AG04450 (cell line): Measurements from ENCODE around the gene XPNPEP1. TPM values are rescaled to one million over a fixed set of nuclear protein-coding genes. Genes with fewer than 3 reads are reported as not detected.

Experiments used
- CTCF ChIA-PET: fragments of 300-600, 350-600 bp; formaldehyde crosslinking; extraction: SDS; loops from one replicate; lab custom pipeline; 2022; ENCODE audit warnings: antibody characterized with exemption, inconsistent platforms; lab: Charles Lee
- POLR2A ChIA-PET: fragments of 350-600 bp; formaldehyde crosslinking; extraction: SDS; loops from one replicate; lab custom pipeline; 2021; ENCODE audit warnings: antibody characterized with exemption, inconsistent platforms; lab: Yijun Ruan, JAX
- DNase-seq: peaks from one replicate; pipeline ENCODE4 v3.0.0-alpha.2; 2011; ENCODE audit warnings: low read depth, low spot score
- H3K27ac ChIP-seq: one replicate; pipeline ENCODE4 v1.5.1; 2012; ENCODE audit warnings: low read depth, low read length, control low read depth
- H3K27me3 ChIP-seq: one replicate; pipeline ENCODE4 v1.6.0; 2012; ENCODE audit warnings: low read length; ENCODE audit not compliant: control insufficient read depth, insufficient read depth
- H3K4me3 ChIP-seq: 2 replicates; pipeline ENCODE4 v1.5.1; 2011; ENCODE audit warnings: mild to moderate bottlenecking, low read depth, low read length, control low read depth
- H3K9me3 ChIP-seq: 2 replicates; pipeline ENCODE4 v1.5.1; 2012; ENCODE audit warnings: low read length; ENCODE audit not compliant: control insufficient read depth, insufficient read depth
- CTCF ChIP-seq: IDR thresholded peaks from 2 replicates; pipeline ENCODE4 v1.5.1; 2011; ENCODE audit warnings: low read depth, low read length, control low read depth, inconsistent platforms
- polyA plus RNA-seq: library from polyadenylated mRNA; depleted of rRNA; stranded (reverse); fragments of >200 nt; gene quantifications from 2 replicates; pipeline ENCODE4 v1.2.3, GENCODE V29; 2011

XPNPEP1 gene
- polyA plus RNA-seq, 1 experiment: 134 TPM

DNA sequence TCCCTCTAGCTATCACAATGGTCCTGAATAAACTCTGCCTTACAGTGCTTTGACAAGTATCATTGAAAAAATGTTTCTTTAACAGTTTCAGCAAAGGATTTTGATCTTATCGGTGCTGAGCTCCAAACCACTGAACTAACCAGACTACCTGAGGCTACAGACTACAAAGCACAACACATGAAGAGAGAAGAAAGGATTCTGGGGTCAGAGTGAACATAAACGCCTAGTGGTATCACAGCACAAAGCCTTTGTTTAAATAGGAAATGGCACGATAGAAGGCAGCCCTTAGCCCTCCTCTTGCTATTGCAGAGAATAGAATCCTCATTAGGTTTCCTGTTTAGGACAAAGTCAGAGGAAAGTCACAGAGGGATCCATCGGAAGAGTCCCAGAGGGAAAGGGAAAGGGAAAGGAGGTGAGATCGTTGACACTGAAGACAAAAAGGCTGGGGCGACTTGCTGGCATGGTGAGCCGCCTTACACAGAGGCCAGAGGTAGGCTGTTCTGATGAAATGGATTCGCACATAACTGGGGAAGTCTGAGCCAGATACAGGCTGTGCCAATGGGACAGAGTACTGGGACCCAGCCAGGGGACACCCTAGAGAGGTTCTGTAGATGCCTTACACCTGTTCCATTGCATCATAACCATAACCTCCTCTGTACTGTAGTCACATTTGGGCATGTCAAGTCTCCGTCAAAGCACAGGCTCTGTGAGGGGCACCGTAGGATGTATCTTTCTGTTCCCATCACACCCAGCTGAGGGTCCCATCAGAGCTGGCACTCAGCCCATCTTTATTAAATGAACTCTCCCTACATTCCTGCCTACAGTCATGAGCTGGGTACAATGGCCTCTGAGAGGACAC is 71.5 kb downstream of the XPNPEP1 start:
- peaks cover 16% of the 10 kb centered on the region for H3K27me3 ChIP-seq
- H3K9me3 ChIP-seq: no peaks in the 10 kb centered on the region
- ChIA-PET CTCF (interaction anchor here (0.7 to 2.1 kb wide), 3 partner anchors 12 to 23 kb away, joined by 3 to 9 read pairs (median 4); no protein-coding TSS in a partner anchor), POLR2A (no interaction called here)
- H3K27ac ChIP-seq: no peak overlapping the region
- no peak overlapping the region for H3K4me3 ChIP-seq
- no peak for DNase-seq
- TF ChIP-seq CTCF: no peak

- no peak overlapping the region for H3K4me3 ChIP-seq
- DNase-seq: no peak
- H3K9me3 ChIP-seq: no peaks in the 10 kb centered on the region
- POLR2A ChIA-PET: no interaction called here
- CTCF ChIA-PET: no interaction called here
- peaks cover 23% of the 10 kb centered on the region for H3K27me3 ChIP-seq
- H3K27ac ChIP-seq: no peak overlapping the region
- TF ChIP-seq CTCF: no peak
Observed at GRCh38 chr10:109846832-109847231, 76.5 kb downstream of the XPNPEP1 start.

- no peak for TF ChIP-seq CTCF
- CTCF ChIA-PET: no interaction called here
- Histone ChIP-seq H3K27ac (no peak overlapping the region), H3K27me3 (peaks cover 19% of the 10 kb centered on the region), H3K9me3 (no peaks in the 10 kb centered on the region), H3K4me3 (no peak overlapping the region)
- no peak for DNase-seq
- POLR2A ChIA-PET: no interaction called here
Observed at GRCh38 chr10:109845308-109845707, 78.0 kb downstream of the XPNPEP1 start.

- POLR2A ChIA-PET: no interaction called here
- Histone ChIP-seq H3K27me3 (peaks cover 2% of the 10 kb centered on the region), H3K4me3 (no peak overlapping the region), H3K27ac (no peak overlapping the region), H3K9me3 (no peaks in the 10 kb centered on the region)
- CTCF ChIA-PET: no interaction called here
- no peak for DNase-seq
- no peak for TF ChIP-seq CTCF
Observed at GRCh38 chr10:109838592-109839244, 84.6 kb downstream of the XPNPEP1 start.

DNA sequence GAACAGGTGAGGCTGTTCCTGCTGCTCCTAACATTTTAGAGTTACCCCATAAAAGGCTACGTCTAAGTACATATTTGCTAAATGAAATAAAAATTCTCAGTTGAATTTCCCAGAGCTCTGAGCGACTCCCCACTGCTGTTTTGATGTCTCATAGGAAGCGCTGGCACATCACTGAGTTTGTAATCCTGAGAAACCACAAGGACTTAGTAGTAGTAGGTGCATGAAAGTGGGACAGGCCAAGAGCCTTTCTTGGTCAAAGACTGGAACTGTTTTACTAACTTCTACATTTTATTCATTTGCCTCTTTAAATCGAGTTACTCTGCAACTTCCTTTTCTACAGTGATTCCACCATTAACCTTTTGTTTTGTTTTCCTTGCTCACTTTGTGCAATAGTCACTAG is 85.9 kb downstream of the XPNPEP1 start:
- peaks cover 2% of the 10 kb centered on the region for H3K27me3 ChIP-seq
- no peak for TF ChIP-seq CTCF
- ChIA-PET POLR2A (no interaction called here), CTCF (no interaction called here)
- DNase-seq: no peak
- no peaks in the 10 kb centered on the region for H3K9me3 ChIP-seq
- H3K27ac ChIP-seq: no peak overlapping the region
- H3K4me3 ChIP-seq: no peak overlapping the region
